Stimulated activated CD4-positive, alpha-beta T cell treated with anti-CD3 and anti-CD28 coated beads, Interleukin-15, amount 100 ng/mL, for 24 hours (primary cell): ENCODE measurements around the gene UBXN7.
A peak's percentile ranks its signal among the peaks of the same experiment; 100 is the strongest.
"Not testable (repeated sequence)": the region's sequence is repeated elsewhere in the genome, so short reads cannot be mapped to it uniquely, and the experiment has no call there.

Source experiments
- DNase-seq: peaks from one replicate; pipeline ENCODE4 v3.0.0-alpha.2; 2020

UBXN7 gene

GRCh38 chr3:196414469-196414868 is 17.8 kb downstream of the UBXN7 start:
- no peak for DNase-seq

GRCh38 chr3:196412704-196413103 is 19.5 kb downstream of the UBXN7 start:
- DNase-seq, result no peak

- no peak for DNase-seq
Observed at GRCh38 chr3:196409409-196409808, 22.8 kb downstream of the UBXN7 start.

GRCh38 chr3:196408565-196409300 is 23.5 kb downstream of the UBXN7 start:
- DNase-seq, result no peak

- DNase-seq, result no peak
Observed at GRCh38 chr3:196406811-196407470, 25.3 kb downstream of the UBXN7 start.

GRCh38 chr3:196400331-196400730 is 31.9 kb downstream of the UBXN7 start:
- no peak for DNase-seq

GRCh38 chr3:196399485-196399945 is 32.7 kb downstream of the UBXN7 start:
- DNase-seq, result no peak

- DNase-seq, result no peak
Observed at GRCh38 chr3:196398782-196399181, 33.4 kb downstream of the UBXN7 start.

GRCh38 chr3:196397941-196398340 is 34.3 kb downstream of the UBXN7 start:
- DNase-seq, result no peak

- DNase-seq, result no peak
Observed at GRCh38 chr3:196390116-196390515, 42.1 kb downstream of the UBXN7 start.

- no peak for DNase-seq
Observed at GRCh38 chr3:196388956-196389355, 43.3 kb downstream of the UBXN7 start.

GRCh38 chr3:196387941-196388340 is 44.3 kb downstream of the UBXN7 start:
- DNase-seq, result not testable (repeated sequence)

- DNase-seq, result not testable (repeated sequence)
Observed at GRCh38 chr3:196386797-196387196, 45.4 kb downstream of the UBXN7 start.

GRCh38 chr3:196386034-196386433 is 46.2 kb downstream of the UBXN7 start:
- DNase-seq, result not testable (repeated sequence)

- DNase-seq, result not testable (repeated sequence)
Observed at GRCh38 chr3:196385446-196385845, 46.8 kb downstream of the UBXN7 start.

GRCh38 chr3:196378146-196378841 is 53.9 kb downstream of the UBXN7 start:
- DNase-seq, result peak; percentile 6

- DNase-seq, result no peak
Observed at GRCh38 chr3:196377321-196377720, 54.9 kb downstream of the UBXN7 start.

GRCh38 chr3:196365736-196366135 is 66.5 kb downstream of the UBXN7 start:
- no peak for DNase-seq

GRCh38 chr3:196360586-196360985 is 71.6 kb downstream of the UBXN7 start:
- DNase-seq, result no peak

GRCh38 chr3:196358540-196358939 is 73.7 kb downstream of the UBXN7 start:
- DNase-seq, result not testable (repeated sequence)

- DNase-seq, result no peak
Observed at GRCh38 chr3:196357905-196358304, 74.3 kb downstream of the UBXN7 start.

GRCh38 chr3:196356556-196356955 is 75.7 kb downstream of the UBXN7 start:
- no peak for DNase-seq

GRCh38 chr3:196355668-196356067 is 76.6 kb downstream of the UBXN7 start:
- DNase-seq, result no peak

GRCh38 chr3:196354132-196354531 is 78.1 kb downstream of the UBXN7 start:
- no peak for DNase-seq
